GM19240 (cell line): Measurements from ENCODE around the gene FABP2.
"Not testable (repeated sequence)": the region's sequence is repeated elsewhere in the genome, so short reads cannot be mapped to it uniquely, and the experiment has no call there.

Experiments used
- DNase-seq: peaks from one replicate; pipeline ENCODE4 v3.0.0; 2011; ENCODE audit warnings: low spot score; ENCODE audit not compliant: insufficient read length

FABP2 gene

DNA sequence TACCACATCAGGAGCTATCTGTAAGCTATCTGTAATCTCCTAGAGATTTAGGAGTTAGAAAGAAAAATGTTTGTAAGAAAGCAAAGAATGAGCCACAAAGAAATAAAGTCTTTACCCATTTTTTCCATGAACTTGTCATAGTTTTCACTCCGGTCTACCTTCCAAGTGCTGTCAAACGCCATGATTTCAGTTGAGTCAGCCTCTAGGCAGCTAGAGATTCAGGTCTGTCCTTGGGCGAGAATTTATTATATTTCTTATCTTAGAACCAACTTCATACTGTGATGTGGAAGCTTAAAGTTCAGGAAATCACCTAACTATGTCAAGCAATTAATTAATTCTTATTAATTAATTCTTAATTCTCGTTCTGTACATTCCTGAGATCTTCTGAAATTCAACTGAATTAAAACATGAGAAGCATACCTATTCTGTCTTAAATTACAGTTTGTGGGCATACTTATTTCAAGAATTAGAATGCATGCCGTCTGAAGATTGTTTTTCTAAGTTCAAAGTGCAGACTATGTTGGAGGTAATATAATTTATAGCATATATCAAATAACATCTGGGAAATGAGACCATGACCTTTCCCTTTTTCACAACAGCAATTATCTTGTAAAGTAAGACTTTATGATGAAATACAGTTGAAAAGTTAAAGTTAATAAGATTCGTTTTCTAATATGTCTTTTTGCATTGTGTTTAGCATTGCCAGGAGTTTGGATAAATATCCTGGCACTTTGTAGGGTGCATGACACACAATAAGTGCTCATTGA, at the start of gene FABP2:
Gene FABP2 (minus strand): TSS at position 218 of the 767 bp plus-strand sequence. CDS start 36 bp downstream, at position 182.
- no peak for DNase-seq

DNA sequence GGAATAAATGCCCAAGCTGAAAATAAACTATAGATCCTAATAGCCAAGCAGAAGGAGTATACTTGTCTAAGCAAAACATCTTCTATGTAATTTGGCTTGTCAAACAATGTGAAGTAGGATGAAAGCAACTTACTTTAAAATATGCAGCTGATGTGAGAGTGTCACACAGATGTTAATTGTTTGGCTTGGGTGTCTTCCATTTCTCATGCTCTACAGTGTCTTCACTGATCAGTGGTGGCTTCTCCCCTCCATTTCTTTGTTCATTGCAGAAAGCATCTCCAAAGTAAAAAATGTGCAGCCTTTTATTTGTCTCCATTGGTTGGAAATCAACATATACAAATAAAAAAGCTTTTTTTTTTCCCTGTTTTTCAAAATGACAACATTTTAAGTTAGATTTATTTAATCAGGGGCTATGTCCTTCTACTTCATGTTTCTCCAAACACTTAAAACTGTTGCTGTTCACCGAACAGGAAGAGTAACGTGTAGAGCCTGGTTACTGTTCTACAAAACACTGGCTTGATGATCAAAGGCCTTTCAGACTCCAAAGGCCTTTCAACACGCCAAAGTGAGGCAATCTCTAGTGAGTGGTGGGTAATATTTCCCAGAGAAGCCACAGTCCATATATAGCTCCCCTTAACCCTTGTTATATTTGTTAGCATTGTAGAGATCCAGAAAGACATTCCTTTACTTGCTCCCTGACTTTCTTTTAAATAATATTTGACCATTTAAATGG, 49.2 kb upstream of the FABP2 start:
- DNase-seq, result not testable (repeated sequence)

DNA sequence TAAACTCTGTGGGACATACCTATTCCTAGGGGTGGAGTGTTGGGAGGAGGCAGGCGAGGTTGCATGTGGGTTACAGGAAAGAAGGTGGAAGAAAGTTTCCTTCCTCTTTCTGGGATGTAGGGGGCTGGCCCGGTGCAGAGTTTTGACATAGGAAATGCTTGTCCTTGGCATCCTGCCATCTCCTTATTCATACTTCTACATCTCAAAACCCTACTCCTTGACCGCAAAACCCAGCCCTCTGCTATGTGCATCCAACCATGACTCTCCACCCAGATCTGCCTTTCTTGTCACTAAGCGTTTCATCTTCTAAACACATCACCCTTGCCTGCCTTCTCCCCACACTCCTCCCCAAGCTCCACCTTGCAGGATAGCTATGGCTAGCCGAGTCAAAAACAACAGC, 48.5 kb upstream of the FABP2 start:
- not testable (repeated sequence) for DNase-seq

DNA sequence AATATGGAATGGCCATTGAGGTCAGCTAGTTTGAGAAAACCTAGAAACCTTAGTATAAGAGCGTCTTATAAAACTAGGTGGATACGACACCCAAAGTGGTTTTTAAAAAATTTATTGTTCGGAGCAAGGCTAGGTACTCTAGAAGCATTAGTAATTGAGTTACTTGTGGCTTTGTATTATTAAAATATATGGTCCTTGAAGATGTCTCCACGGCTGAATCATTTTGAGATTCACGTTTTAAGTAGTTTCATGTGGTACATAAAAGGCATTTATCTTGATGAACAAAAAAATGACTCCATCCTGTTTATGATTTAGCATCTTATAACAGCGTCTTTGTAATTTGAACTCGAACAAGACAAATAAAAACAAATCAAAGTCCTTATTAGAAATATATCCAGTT, 44.9 kb upstream of the FABP2 start:
- DNase-seq, result not testable (repeated sequence)

DNA sequence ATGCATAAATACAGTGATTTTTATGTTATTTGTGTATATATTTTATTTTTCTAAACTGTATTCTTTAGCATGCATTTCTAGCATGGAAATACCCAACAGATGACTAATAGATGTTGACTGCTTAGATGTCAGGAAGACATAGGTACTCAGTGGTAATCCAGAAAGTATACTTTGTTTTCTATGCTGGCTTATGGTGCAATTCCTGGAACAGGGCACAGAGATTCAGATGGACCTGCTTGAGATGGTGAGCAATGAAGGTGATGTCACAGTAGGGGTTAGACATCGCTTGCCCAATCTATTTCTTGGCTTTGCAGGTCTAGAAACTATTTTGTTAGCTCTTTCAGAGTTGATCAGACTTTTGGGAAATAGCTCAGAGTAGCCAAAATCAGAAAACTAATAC, 42.3 kb upstream of the FABP2 start:
- not testable (repeated sequence) for DNase-seq

DNA sequence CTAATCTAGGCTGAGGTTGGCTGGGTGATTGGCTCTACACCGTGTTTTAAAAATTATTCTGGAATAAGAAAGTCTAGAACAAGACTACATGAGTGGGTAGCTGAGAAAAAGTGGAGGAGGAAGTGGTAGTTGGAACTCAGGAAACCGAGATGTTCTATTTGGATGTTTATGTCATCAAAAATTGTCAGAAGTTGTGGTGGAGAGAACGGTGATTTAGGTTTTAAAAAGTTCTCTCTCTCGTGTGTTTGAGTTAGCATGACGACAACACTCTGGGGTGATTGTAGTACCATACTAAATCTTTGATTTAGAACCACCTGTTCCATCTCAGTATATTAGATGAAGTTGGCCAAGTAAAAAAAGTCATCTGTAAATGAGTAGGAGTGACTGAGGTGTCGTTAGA, 41.4 kb upstream of the FABP2 start:
- not testable (repeated sequence) for DNase-seq

DNA sequence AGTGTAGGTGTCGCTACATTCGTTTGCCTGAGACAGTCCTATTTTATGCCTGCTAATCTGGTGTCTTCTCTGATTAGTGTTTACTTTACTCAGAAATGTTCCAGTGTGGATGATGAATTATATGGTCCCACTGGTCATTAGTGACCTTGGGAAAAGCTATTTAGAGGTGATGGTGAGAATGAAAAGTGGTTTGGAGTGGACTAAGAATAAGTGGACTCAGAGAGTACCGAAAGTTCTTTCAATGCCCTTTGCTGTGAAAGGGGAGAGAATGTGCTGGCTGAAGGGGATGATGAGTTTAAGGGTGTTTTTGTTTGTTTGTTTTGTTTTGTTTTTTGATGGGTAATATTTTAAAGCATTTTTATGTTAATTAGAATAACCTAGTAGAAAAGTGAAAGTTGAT, 40.5 kb upstream of the FABP2 start:
- not testable (repeated sequence) for DNase-seq

DNA sequence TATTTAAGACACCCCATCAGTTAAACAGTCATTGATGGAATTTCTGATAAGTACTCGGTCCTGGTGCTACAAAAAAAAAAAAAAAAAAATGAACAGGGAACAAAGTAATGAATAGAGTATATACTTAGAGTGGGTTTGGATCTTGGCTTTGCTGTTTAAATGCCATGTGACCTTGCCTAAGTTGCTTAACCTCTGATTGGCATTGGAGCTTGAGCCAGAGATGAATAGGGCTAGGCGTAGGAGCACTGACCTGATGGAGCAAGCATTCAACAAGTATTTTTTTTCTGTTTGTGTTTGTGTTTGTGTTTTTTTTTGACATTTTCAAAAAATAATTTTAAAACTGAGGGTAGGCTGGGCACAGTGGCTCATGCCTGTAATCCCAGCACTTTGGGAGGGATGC, 37.9 kb upstream of the FABP2 start:
- DNase-seq, result not testable (repeated sequence)

DNA sequence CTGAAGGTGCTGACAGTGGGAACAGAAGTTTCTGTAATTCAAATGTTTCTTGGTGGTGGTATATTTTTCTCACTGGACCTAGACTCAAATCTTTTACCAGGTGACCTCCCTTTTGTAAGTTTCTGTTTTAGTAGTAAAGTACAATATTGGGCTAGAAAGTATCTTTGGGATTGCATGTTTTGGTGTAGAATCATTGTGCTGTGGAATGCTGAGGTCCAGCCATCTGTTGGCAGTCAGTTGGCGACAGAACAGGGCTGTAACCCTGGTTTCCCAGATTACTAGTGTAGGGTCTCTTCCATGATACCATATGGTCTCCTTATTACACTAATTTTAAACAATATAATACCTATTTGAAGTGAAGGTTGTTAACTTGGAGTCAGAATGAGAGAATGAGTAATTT, 34.9 kb upstream of the FABP2 start:
- not testable (repeated sequence) for DNase-seq

DNA sequence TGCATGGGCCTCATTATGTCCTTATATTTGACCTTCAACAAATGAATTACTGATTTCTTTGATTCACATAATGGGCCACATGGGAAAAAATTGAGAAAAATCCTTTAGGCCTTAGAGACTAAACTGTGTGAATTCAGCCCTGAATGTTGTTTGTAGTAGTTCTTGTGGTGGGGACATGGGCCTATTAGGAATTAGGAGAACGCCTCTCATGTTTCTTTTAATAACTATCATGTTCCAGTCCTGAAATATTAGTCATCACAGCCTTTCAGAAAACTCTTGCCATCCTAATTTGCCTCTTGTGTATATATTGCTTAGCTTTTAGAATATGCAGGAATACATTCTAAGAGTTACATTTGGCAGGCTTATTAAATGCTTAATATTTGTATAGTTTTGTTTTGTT, 34.1 kb upstream of the FABP2 start:
- DNase-seq, result not testable (repeated sequence)

DNA sequence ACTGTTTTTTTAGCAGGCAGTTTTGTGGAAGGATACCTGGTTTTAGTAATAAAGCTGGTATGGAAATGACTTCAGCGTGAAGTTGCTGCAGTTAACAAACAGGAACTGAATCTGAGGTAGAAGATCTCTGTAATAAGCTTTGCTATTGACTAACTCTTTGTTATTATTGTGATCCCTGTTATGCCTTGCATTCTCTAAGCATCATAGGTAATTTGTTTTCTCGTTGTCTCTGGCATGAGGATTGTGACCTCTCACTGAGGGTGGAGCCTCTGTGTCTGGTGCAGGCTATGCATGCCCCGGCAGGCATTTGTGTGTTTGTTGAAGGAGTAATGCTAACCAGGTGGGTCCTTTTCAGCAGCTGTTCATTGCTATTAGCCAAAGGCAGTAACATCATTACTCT, 31.4 kb upstream of the FABP2 start:
- DNase-seq, result not testable (repeated sequence)

DNA sequence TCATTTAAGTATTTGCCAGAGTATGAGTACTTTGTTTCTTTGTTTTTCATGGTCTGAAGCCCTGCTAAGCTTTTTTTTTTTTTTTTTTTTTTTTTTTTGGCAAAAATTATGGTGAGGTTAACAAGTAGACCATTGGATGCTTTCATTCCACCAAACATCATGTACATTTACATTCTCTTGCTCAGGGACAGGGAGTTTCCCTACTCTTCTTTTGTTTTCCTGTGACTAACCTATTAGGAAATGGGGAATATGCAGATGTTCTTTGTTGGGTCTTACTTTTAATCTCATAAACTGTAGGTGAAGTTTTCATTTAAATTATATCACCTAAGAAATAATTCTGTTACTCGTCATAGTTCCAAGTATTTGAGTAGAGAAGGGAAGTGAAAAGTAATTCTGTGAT, 26.2 kb upstream of the FABP2 start:
- not testable (repeated sequence) for DNase-seq

DNA sequence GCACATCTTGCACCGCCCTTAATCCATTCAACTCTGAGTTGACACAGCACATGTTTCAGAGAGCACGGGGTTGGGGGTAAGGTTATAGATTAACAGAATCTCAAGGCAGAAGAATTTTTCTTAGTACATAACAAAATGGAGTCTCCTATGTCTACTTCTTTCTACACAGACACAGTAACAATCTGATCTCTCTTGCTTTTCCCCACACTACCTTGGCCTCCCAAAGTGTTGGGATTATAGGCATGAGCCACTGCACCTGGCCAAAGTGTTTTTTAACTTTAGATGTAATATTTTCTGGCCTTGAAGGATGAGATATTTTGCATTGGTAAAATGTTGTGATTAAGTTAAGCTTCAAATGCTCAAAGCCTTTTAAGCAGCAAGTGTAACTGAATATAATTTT, 21.4 kb upstream of the FABP2 start:
- DNase-seq, result not testable (repeated sequence)

DNA sequence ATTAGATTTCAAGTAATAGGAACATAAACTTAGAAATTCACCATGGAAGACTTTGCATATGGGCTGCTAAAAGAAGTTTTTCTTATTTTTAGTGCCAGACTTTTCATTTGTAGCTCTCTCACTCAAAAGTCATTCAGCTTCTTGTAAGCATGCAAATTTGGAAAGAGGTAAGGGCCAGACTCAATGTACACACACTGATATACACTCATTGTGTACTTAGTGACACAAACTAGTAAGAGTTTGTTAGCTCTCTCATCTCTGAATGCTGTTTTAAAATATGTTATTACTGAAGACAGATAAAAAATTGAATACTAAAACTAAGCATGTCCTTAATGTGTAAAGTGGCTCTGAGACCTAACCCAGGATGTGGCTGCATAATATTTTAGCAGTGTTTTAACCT, 18.0 kb upstream of the FABP2 start:
- not testable (repeated sequence) for DNase-seq

DNA sequence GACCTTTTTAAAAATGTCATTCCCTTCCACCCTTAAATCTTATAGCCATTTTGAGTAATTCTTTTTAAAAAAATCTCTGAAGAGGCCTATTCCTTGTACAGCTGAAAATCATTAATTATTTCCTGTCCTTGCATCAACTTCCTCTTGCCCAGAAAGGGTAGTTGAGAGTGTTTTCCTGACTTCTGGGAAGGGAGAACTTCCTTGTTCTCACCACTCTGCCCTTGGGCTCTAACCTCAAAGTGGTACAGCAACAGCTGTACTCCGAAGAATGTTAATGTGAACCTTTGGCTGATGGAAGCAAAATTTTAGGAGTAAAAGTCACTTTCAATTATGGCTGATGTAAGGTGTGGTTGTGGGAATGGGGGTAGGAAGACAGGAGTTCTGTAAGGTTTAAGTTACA, 15.1 kb upstream of the FABP2 start:
- DNase-seq, result no peak

DNA sequence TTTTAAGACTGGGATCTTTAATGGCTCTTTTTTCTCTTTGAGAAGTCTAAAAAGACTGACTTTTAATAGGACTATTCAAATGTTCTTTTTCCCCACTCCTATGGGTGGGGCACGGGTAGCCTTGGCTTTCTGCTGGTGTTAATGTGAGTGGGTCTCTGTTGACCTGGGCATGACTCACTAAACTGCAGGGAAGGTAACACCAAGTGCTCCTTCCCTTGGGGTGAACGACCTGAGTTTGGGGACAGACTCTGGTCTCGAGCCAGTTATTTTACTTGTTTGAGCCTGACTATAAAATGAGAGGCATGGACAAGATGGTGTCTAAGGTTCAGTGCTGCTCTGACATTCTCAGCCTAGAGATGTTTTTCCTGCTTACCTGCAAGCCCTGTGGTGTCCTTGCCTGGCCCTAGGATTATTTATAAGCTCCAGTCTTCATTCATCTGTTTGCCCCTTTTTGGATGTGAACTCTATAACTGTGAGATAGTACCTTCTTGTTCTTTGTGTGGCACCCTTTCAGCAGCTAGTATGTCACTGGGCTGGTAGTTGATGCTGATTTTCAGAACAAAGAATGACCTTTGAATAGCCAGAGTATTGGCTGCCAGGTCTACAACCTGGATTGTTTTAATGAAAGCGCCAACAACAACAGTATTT, 14.5 kb upstream of the FABP2 start:
- not testable (repeated sequence) for DNase-seq

DNA sequence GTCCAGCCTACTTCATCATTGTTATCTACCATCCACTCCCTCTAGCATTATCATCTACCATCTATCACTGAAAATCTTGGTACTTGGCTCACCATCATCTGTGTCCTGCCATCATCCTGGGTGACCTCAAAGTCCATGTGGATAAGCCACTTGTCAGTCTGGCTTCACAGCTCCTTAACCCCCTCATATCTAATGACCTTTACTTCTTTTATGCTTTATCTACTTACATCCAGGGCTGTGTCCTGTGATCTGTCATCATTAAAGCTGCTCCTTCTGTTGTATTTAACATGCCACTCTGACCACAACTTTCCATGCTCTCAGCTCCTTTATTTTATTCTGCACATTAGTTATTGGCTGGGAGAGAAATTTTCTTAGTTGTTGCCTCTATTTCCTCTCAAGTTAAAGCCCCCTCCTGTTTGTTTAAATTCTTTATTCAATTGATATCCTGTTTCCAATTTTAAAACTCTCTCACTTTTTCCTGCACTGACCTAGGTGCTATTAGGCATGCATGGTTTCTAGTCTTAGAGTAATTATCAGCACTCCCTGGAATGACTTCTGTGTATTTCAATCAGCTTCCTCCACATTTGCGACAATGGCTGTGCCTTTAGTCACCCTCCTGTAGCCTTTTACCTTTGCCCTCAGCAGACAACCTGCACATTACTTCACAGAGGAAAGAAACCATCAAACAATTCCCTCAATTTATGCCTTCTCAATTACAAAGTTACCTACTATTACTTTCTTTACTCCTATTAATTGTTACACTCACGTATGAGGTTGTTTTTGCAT, 8.1 kb upstream of the FABP2 start:
- no peak for DNase-seq

DNA sequence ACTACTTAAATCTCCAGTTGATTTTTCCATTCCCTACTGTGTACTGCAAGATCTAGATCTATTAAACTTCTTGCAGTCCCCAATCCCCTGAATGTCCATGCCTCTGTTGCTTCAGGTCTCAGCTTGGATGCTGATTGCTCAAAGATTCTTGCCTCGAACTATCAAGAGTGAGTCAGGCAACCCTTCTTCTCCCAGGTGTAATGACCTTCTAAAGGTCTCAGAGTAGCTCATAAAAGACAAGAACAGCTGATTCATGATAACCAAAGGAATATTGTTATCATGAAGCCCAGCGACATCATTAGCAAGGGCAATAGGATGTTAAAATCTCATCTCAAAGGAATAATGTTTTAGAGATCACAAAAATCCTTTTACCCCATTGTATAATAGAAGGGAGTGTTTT, 6.8 kb upstream of the FABP2 start:
- DNase-seq, result no peak

DNA sequence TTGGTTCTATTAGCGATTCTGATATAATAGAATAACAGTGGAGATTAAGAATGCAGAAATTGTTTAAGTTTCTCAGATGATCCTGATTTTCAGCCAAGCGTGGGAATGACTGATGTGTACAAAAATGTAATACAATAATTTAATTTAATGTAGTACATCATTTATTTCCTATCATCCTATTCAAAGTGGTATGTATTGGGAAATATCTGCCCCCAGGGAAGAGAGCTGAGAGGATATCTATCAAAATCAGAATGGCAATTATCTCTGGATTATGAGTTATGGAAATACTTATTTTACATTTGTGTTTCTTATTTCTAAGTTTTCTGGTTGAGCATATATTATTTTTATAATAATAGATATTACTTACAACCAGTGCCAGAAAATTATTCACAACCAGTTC, 3.9 kb downstream of the FABP2 start:
- DNase-seq, result no peak

DNA sequence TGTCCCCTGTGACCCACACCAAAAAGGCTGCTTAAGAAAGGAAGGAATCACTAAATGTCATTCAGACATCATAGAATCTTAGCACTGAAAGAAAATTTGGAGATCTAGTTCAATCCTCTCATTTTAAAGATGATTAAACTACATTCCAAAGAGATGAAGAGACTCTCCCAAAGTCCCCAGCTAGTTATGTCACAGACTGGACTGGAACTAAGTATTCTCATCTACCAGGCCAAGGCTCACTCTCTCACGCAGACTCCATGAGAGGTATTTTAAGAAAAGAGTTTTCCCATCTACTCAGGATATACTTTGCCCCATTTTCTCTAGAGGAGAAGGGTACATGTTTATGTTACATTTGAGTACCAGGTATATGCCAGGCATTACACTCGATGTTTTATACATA, 6.9 kb downstream of the FABP2 start:
- no peak for DNase-seq

DNA sequence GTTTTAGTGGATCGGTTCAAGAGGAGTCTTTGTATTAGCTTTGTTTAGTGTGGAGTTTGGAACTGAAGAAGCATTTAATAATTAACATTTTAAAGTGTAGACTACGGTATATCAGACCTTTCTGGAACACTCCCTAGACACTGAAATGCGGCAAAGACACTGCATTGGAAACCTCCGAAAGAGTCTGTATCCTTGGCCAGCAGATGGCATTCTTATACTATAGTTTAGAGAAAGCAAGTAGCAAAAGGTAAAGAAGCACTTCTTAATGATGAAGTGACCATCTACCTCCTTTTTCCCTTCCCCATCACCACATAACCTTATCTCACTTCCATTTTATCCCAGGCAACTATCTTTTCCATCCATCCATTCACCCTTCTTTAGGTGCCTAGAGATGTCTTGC, 7.6 kb downstream of the FABP2 start:
- DNase-seq, result no peak
